ENCODE data around the gene TRPM3. TPM values are rescaled to one million over a fixed set of nuclear protein-coding genes. Genes with fewer than 3 reads are reported as not detected.

TRPM3 gene
- polyA plus RNA-seq, 12 donors = 0.16 to 2.0 (median 0.36) TPM; not detected in 2

DNA sequence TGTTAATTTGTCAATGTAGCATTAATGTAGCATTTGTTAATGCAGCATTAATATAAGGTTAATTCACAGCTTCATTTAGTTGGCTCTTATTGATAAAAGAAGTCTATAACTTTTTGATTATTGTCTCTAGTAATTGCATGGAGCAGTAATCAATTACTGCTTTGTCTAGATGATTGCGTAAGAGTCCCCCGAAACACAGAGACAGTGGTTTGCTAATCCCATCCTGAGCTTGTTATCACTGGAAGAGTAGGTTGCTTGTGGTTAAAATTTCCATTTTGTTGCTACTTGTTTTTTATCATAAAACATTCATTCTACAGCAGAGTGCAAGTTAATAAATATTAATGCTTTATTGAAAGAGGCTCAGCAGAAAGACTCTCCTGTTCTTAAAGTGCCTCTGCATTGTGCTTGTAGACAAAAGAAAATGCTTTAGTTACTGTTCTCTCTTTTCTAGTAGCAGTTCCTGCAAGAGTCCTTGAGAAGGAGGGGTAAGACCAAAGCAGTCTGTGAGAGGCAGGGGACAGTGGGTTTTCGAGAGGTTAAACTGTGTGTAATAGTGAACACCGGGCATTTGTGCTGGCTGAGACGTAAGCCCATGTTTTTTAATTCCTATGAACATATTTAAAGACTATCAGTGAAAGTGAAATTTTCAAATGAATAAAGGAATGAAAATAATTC is 291.7 kb downstream of the TRPM3 start:
- no peak for DNase-seq

DNA sequence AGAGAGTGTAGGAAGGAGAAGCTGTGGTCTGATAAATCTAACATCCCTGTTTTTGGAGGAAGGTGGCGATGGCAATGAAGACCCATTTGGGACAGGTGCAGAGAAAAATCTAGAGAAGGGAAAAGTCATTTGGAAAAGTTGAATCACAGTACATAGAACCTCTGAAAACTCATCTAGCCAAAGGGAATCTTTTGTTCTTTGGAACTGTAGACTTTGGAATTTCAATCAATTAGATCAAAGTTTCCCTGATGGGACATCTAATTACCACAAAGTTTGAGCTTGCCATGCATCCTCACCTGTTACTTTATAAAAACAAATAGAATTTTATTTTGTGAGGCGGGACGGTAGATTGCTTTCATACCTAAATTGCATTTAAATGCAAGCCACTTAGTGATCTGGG is 294.9 kb downstream of the TRPM3 start:
- DNase-seq = no peak

DNA sequence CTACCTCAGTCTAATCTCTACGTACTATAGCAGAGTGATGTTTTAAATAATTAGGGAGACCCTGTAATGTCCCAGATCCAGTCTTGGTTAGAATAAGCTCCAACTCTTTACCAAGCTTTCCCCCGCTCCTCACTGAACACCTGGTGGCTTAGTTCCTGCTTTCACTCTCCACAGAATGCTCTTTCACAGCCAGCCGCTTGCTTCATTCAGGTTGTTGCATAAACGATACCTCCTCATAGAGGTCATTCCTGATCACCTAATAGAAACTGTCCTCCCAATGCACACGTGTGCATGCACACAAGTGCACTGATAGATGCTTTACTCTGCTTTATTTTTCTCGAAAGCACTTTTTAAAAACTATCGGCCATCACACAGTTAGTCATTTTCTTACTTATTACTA is 298.1 kb downstream of the TRPM3 start:
- no peak for DNase-seq

GRCh38 chr9:70817311-70817710 is 304.1 kb downstream of the TRPM3 start:
- no peak for DNase-seq

DNA sequence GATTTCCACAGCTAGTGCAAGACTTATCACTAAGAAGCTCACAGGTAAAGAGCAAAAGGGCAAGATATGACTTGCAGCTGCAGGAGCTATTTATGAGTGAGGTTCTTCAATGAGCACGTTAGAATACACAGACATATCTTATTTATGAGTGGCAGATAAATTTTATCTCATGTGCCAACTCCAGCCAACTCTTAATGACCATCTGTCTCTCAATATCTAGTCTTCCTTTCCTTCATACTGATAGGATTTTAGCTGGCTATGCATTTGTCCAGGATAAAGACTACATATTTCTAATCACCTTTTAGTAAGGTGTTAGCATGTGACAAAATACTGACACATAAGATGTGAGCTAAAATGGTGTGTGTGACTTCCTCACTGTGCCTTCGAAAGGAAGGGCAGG is 304.5 kb downstream of the TRPM3 start:
- no peak for DNase-seq

- no peak for DNase-seq
Observed at GRCh38 chr9:70816316-70816715, 305.1 kb downstream of the TRPM3 start.

DNA sequence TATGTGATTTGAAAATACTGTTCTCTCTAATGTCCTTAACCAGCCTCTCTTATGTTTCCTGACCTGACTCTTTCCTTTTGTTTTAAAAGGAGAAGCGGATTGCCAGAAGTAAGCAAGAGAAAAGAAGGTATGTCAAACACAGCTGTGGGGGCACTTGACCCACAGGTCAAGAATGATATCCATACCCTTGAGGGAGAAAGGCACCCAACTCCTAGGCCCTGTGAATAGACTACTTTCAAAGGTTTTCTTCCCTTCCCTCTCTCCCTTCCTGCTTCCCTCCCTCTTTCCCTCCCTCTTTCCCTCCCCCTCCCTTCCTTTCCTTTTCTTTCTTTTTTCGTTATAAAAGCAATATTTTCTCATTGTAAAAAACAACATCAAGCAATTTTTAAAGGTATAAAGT is 306.8 kb downstream of the TRPM3 start:
- DNase-seq = no peak

DNA sequence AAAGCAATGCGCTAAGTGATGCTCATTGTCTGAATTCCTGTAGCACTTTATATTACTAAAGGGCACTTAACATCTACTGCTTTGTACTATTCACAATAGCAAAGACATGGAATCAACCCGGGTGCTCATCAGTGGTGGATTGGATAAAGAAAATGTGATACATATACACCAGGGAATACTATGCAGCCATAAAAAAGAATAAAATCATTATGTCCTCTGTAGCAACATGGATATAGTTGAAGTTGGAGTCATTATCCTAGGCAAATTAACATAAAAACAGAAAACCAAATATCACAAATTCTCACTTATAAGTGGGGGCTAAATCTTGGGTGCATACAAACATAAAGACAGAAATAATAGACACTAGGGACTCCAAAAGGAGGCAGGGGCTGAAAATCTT is 308.3 kb downstream of the TRPM3 start:
- DNase-seq = no peak

DNA sequence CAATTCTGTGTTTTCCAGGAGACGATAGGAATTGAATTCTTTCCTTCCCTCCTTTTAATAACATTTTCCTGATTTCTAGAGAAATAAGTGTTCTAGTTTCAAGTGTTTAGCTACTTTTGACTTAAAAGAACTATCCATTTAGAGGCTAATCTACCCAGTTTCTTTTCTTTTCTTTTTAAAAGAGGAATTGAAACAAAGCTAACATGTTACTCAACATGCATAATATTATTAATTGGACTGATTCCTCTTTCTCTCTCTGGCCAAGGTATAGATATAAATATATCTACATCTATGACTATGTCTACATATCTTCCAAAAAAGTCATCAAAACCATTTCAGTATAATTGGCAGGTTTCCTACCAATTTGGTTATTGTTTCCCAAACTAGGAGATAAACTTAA is 309.8 kb downstream of the TRPM3 start:
- no peak for DNase-seq

DNA sequence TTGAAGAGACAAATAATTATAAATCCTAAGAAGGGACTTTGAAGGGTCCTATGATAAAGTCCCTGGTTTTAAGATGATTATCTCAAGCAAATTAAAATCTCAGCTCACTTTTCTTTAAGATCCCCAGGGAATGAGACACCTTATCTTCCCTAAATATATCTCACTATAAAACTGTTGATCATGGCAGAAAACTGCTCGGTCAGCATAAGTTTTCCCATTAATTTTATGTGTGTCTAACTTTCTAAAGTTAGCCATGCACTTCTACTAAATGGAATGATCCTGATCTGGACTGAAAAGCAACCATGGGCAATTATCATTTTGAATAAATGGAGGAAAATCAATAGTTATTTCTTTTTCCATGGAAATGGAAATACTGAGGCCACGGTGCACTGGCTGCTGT is 314.5 kb downstream of the TRPM3 start:
- no peak for DNase-seq

GRCh38 chr9:70805949-70806348 is 315.5 kb downstream of the TRPM3 start:
- DNase-seq = peak; percentile 41

DNA sequence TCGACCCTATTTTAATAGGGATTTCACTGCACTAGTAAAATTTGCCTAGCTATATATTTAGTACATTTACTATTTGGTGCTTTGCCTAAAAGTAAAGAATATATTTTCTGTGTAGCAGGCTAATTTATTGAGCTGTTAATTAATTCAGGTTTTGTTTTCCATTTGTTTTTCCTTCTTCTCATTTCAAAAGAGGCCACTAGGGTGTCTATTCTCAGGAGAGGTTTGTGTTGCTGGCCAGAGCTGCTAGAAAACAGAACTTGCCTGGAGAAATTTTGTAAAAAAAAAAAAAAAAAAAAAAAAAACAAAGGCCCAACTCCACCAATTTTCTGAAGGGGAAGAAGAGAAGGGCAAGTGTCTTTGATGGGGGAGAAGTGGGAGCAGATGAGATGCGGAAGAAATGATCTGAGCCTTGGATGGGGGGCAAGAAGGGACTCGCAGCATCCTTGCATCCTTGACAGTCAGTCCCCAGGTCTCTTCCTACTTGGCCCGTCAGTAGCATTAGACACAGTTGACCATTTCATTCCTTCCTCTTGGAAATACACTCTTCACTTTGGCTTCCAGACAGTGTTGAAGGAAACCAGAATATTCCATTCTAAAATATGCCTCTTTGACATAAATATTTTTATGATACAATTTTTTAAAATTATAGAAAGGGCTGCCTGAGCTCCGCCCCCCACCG is 318.5 kb downstream of the TRPM3 start:
- no peak for DNase-seq

GRCh38 chr9:70802206-70802605 is 319.2 kb downstream of the TRPM3 start:
- DNase-seq = no peak

DNA sequence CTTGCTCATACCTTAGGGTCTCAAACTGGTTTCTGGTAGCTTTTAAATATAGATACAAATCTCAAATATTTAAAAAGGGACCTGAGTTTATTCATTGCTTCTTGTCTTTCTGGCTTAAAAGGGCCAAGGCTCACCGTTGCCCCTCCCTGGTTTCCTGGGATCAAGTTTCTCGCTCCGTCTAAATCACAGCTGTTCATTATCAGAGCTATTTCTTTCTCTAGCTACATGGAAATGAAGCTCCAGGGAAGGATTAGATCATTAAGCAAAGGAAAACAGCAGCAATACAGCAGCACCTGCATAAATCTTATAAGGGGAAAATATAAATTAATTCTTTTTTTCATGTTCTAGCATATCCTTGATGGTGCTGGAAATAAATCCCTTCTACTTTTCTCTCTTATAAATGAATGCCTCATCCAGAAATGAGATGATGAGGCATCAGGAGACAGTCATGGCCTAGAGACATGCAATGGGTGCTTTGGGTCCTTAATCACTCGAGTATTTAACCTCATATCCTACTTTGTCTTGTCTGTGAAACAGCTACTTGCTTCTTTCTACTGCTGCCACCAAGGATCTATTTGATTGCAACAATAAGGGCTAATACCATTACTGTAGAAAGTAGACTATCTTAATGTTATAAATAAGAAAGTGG is 320.1 kb downstream of the TRPM3 start:
- DNase-seq = no peak

GRCh38 chr9:70798018-70798417 is 323.4 kb downstream of the TRPM3 start:
- no peak for DNase-seq

DNA sequence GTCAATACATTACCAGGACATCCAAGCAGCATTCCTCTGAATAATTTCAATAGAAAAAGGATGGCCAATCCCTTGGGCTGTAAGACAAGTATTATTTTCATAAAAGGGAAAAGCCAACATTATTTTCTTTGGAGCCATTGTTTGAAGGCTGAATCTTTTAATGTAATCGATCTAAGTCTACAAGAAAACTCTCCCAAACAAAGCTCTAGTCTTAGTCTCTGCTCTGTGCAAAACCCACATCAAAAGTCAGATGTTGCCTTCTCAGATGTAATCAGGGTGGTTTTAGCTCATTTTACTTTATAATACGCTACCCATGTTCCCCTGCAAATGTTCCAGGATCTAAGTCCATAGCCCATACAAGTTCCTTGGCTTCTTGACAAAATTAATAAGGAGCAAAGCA is 325.6 kb downstream of the TRPM3 start:
- DNase-seq = no peak

- no peak for DNase-seq
Observed at GRCh38 chr9:70792796-70793195, 328.6 kb downstream of the TRPM3 start.

DNA sequence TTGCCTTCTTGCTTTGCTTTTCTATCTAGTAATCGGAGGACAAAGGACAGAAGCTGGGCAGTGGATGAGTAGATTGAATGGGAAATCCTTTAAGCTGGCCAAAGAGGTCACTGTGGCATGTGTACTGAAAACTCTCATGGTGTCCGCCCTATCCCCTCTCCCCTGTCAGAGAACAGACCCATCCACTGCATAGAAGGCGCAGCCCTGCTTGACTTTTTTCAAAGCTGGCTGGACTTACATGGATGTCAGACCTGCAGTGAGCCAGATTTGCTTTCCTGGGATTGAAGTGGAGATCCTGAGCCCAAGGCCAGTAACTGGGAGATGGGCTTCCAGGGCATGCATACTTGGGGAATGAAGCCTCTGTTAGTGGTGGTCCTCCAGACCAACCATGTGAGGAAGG is 329.5 kb downstream of the TRPM3 start:
- DNase-seq = no peak

GRCh38 chr9:70789086-70789485 is 332.3 kb downstream of the TRPM3 start:
- DNase-seq = peak; percentile 62

DNA sequence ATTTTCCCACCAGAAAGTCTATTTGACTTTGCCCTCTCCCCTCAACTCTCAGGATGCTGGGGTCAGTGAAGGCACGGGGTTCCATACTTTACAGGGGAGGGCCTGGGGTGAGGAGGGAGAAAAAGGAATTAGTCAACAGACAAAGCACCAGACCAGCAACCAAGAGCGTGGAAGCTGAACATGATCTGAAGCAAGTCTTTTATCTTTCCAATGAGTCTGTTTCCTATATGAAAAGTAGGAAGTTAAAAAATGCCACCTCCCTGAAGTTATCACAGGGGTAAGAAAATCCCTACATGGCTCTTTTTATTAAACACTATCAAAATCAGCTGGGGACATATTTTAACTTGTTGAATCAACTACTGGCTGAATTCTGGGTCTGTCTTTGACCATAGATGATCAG is 337.0 kb downstream of the TRPM3 start:
- DNase-seq = no peak

DNA sequence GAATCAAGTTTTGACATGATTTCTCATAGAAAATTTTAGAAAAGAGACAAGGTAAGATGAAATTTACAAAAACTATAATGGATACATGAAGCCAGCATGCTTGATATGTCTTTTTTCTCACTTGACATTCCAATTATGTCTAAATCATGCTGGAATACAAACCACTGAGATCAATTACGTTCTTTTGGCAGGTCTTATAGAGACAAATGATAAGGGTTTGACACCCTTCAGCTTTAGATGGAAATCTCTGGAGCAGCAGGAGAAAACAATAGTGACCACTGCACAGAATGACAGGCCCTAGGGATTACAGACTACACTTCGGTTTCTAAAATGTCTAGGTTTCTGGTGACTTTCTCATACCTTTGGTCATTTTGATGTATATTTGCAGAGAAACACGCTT is 342.9 kb downstream of the TRPM3 start:
- DNase-seq = no peak

- no peak for DNase-seq
Observed at GRCh38 chr9:70773579-70773978, 347.8 kb downstream of the TRPM3 start.

DNA sequence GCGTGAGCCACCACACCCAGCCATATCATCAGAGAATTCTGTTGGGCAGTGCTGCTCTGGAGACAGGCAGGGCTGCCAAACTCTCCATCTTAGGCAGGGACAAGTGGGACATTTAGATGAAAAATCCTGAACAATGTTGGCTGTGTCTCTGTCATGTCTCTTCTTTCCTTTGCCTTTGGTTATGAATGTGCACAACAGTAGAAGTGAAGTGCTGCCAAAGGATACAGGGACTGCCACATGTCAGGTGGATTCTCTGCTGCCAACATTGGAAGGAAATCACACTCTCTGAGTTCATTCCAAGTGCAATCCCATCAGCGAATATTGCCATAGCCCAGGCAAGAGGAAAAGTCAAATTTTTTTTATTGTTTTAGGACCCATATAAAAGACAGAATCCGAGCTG is 348.8 kb downstream of the TRPM3 start:
- DNase-seq = no peak

Data from muscle of arm (tissue), 12 donors.